Esophagus muscularis mucosa (tissue), 4 donors: Measurements from ENCODE around the gene ATP5F1E.

Source experiments
- CTCF ChIP-seq, 3 experiments: fragments of 200-600 bp in 2 of 3; fragments of 450-650 bp in 1 of 3; sonication (generic) in 2 of 3; IDR thresholded peaks; one replicate each; pipeline ENCODE4 v1.5.1; 2017 to 2019; ENCODE audit warnings: antibody characterized with exemption in 3 of 3, mild to moderate bottlenecking in 2 of 3, moderate library complexity in 1 of 3
- EP300 ChIP-seq: sonication (generic); formaldehyde crosslinking; IDR thresholded peaks from one replicate; pipeline ENCODE4 v1.6.1; 2017; ENCODE audit warnings: antibody characterized with exemption
- POLR2A ChIP-seq: fragments of 450-650 bp; IDR thresholded peaks from one replicate; pipeline ENCODE4 v1.6.1; 2017; ENCODE audit warnings: antibody characterized with exemption, moderate library complexity, mild to moderate bottlenecking, low read depth

- TF ChIP-seq CTCF (IDR thresholded peaks at IDR 0.05), result no peak
- no peak for TF ChIP-seq EP300
- TF ChIP-seq POLR2A, result no peak
Measured at GRCh38 chr20:58997141-58997770, 34.9 kb downstream of the ATP5F1E start.
